ENCODE data around the gene CRK. TPM values are rescaled to one million over a fixed set of nuclear protein-coding genes. Genes with fewer than 3 reads are reported as not detected.

The CRK gene
- total RNA-seq, 4 donors from 2014 or later: 65.1 to 72.0 (median 70.0) TPM

- TF ChIP-seq POLR2A (IDR thresholded peaks at IDR 0.05) (no peak), CTCF (IDR thresholded peaks at IDR 0.05) (no peak), EP300 (IDR thresholded peaks at IDR 0.05) (no peak)
- no peak for DNase-seq (ENCODE audit: low spot score in 2 of 2)
- Histone ChIP-seq H3K4me3 (no peak overlapping the region), H3K4me1 (peaks cover 0 to 33% (median 12%) of the 10 kb centered on the region in 4 donors), H3K9me3 (no peaks in the 10 kb centered on the region), H3K27ac (no peak overlapping the region), H3K27me3 (no peaks in the 10 kb centered on the region), H3K36me3 (peaks cover 0 to 81% (median 0%) of the 10 kb centered on the region in 3 donors)
- WGBS, 2 donors: 60 to 75% methylated on average over 2 of the region's 2 CpGs
Measured at GRCh38 chr17:1498233-1498632, 42.2 kb upstream of the CRK start.

GRCh38 chr17:1497831-1498230 lies 41.8 kb upstream of the CRK start:
- H3K36me3 ChIP-seq: peaks cover 0 to 81% (median 0%) of the 10 kb centered on the region in 3 donors
- no peaks in the 10 kb centered on the region for H3K27me3 ChIP-seq
- 69 to 86% methylated on average over 15 of the region's 15 CpGs for WGBS, 2 donors

GRCh38 chr17:1496869-1497268 lies 40.8 kb upstream of the CRK start:
- 83 to 92% methylated on average over 13 to 14 of the region's 14 CpGs for WGBS, 2 donors

More at GRCh38 chr17:1497831-1498230, 41.8 kb upstream of the CRK start:
- TF ChIP-seq EP300 (IDR thresholded peaks at IDR 0.05) (no peak), POLR2A (IDR thresholded peaks at IDR 0.05) (no peak), CTCF (IDR thresholded peaks at IDR 0.05) (no peak)
- Histone ChIP-seq H3K9me3 (no peaks in the 10 kb centered on the region), H3K4me3 (no peak overlapping the region), H3K4me1 (peaks cover 0 to 37% (median 16%) of the 10 kb centered on the region in 4 donors), H3K27ac (no peak overlapping the region)
- DNase-seq (ENCODE audit: low spot score in 2 of 2): no peak

GRCh38 chr17:1495265-1495989 lies 39.4 kb upstream of the CRK start:
- Histone ChIP-seq H3K27me3 (no peaks in the 10 kb centered on the region), H3K4me3 (no peak overlapping the region), H3K9me3 (no peaks in the 10 kb centered on the region), H3K36me3 (peaks cover 0 to 60% (median 0%) of the 10 kb centered on the region in 3 donors), H3K4me1 (peaks cover 0 to 55% (median 31%) of the 10 kb centered on the region in 4 donors), H3K27ac (peak overlapping the region; percentile 4 to 99 (median 55))
- 69 to 78% methylated on average over 14 of the region's 14 CpGs for WGBS, 2 donors
- TF ChIP-seq CTCF (IDR thresholded peaks at IDR 0.05) (no peak), POLR2A (IDR thresholded peaks at IDR 0.05) (no peak), EP300 (IDR thresholded peaks at IDR 0.05) (peak in 1 of 2 donors; percentile 28)
- DNase-seq (ENCODE audit: low spot score in 2 of 2): no peak

More at GRCh38 chr17:1496869-1497268, 40.8 kb upstream of the CRK start:
- Histone ChIP-seq H3K9me3 (no peaks in the 10 kb centered on the region), H3K4me3 (no peak overlapping the region), H3K27ac (peak overlapping the region in 1 of 4 donors; percentile 99), H3K36me3 (peaks cover 0 to 71% (median 0%) of the 10 kb centered on the region in 3 donors), H3K4me1 (peaks cover 0 to 47% (median 26%) of the 10 kb centered on the region in 4 donors), H3K27me3 (no peaks in the 10 kb centered on the region)
- DNase-seq (ENCODE audit: low spot score in 2 of 2): no peak
- TF ChIP-seq CTCF (IDR thresholded peaks at IDR 0.05): no peak
- no peak for TF ChIP-seq EP300 (IDR thresholded peaks at IDR 0.05)
- TF ChIP-seq POLR2A (IDR thresholded peaks at IDR 0.05): no peak

- Histone ChIP-seq H3K4me3 (no peak overlapping the region), H3K4me1 (peaks cover 0 to 61% (median 37%) of the 10 kb centered on the region in 4 donors), H3K27me3 (no peaks in the 10 kb centered on the region), H3K27ac (peak overlapping the region in 3 of 4 donors; percentile 11 to 99 (median 99)), H3K9me3 (no peaks in the 10 kb centered on the region), H3K36me3 (peaks cover 0 to 54% (median 0%) of the 10 kb centered on the region in 3 donors)
- TF ChIP-seq EP300 (IDR thresholded peaks at IDR 0.05): no peak
- TF ChIP-seq CTCF (IDR thresholded peaks at IDR 0.05): no peak
- no peak for TF ChIP-seq POLR2A (IDR thresholded peaks at IDR 0.05)
- no peak for DNase-seq (ENCODE audit: low spot score in 2 of 2)
- WGBS, 2 donors: 90 to 94% methylated on average over 9 to 11 of the region's 11 CpGs
Measured at GRCh38 chr17:1494736-1495253, 38.8 kb upstream of the CRK start.

Measured in tibial nerve (tissue), 4 donors.